ENCODE data around the gene PTRH2. TPM values are rescaled to one million over a fixed set of nuclear protein-coding genes. Genes with fewer than 3 reads are reported as not detected.

The PTRH2 gene
- total RNA-seq, 1 experiment from 2014 or later, result 40.8 TPM

DNA sequence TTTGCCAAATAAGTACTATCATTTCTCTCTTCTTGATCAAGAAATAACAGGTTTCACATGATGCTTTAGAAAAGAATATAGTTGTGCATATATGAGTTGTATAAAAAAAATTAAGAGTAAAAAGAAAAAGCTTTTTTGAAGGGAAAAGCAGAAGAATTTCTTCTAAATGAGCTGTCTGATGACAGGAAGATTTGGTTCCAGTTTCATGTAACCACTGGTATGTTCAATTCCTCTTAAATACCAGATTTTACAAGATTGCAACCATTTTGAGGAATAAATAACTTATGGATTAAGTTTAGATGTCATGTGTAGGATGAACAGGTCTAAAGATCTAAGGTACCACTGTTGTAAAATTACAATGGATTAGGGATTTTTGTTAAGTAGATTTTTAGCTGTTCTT, 45.2 kb upstream of the PTRH2 start:
- H2BK120ac ChIP-seq (ENCODE audit: low read depth, low read length, poor library complexity, severe bottlenecking), result no peak overlapping the region
- no peak overlapping the region for H3K27ac ChIP-seq (ENCODE audit: insufficient read length, low read depth, low read length)
- H2AFZ ChIP-seq (ENCODE audit: low read length), result no peak overlapping the region
- H3K27me3 ChIP-seq (ENCODE audit: insufficient read depth, low read length), result no peaks in the 10 kb centered on the region
- H4K5ac ChIP-seq (ENCODE audit: insufficient read length, low read depth, low read length), result no peak overlapping the region
- no peak overlapping the region for H4K91ac ChIP-seq (ENCODE audit: insufficient read length, low read depth, low read length)
- H3K79me2 ChIP-seq (ENCODE audit: insufficient read depth, low read length), result no peaks in the 10 kb centered on the region
- no peak overlapping the region for H3K56ac ChIP-seq (ENCODE audit: insufficient read length, low read depth, low read length)
- DNase-seq, result no peak
- no peaks in the 10 kb centered on the region for H3K9me3 Mint-ChIP-seq
- no peak overlapping the region for H3K14ac ChIP-seq (ENCODE audit: insufficient read depth, low read length)
- H3K4ac ChIP-seq (ENCODE audit: low read depth, low read length), result no peak overlapping the region
- no peak overlapping the region for H3K23ac ChIP-seq (ENCODE audit: insufficient read length, low read depth, low read length)
- no peaks in the 10 kb centered on the region for H4K20me1 ChIP-seq (ENCODE audit: control insufficient read depth, insufficient read depth, insufficient read length)
- no peak overlapping the region for H3T11ph ChIP-seq (ENCODE audit: low read length)
- no peak overlapping the region for H3K27ac Mint-ChIP-seq
- H3K27me3 Mint-ChIP-seq (ENCODE audit: low read depth), result no peaks in the 10 kb centered on the region
- no peak overlapping the region for H3K9ac ChIP-seq (ENCODE audit: extremely low read depth, insufficient read length, low read length)
- H3K9me3 ChIP-seq (ENCODE audit: control insufficient read depth, low read depth, low read length), result no peaks in the 10 kb centered on the region
- no peak overlapping the region for H2BK5ac ChIP-seq (ENCODE audit: insufficient read length, low read length)
- no peak overlapping the region for H4K8ac ChIP-seq (replicated peaks; ENCODE audit: insufficient read length, low read depth, low read length)
- H3K18ac ChIP-seq (ENCODE audit: insufficient read length, low read depth, low read length), result no peak overlapping the region
- H3K36me3 Mint-ChIP-seq (ENCODE audit: insufficient read depth in 1 of 3, low read depth in 3 of 3), result peaks cover 0 to 4% (median 3%) of the 10 kb centered on the region in 3 experiments; a peak in 2 of 7 replicates
- no peak overlapping the region for H3K4me3 Mint-ChIP-seq
- H2BK12ac ChIP-seq (ENCODE audit: insufficient read length, low read depth, low read length), result no peak overlapping the region
- H3K4me1 ChIP-seq (ENCODE audit: insufficient read depth, low read length), result no peaks in the 10 kb centered on the region; the same call in 1 of the 2 replicates
- no peak overlapping the region for H3K4me2 ChIP-seq (ENCODE audit: insufficient read depth, insufficient read length, low read length)
- no peak overlapping the region for H2BK20ac ChIP-seq (ENCODE audit: low read depth, low read length, poor library complexity, severe bottlenecking)
- no peak overlapping the region for H2AK5ac ChIP-seq (ENCODE audit: insufficient read length, low read length)
- TF ChIP-seq, protein P1, sequence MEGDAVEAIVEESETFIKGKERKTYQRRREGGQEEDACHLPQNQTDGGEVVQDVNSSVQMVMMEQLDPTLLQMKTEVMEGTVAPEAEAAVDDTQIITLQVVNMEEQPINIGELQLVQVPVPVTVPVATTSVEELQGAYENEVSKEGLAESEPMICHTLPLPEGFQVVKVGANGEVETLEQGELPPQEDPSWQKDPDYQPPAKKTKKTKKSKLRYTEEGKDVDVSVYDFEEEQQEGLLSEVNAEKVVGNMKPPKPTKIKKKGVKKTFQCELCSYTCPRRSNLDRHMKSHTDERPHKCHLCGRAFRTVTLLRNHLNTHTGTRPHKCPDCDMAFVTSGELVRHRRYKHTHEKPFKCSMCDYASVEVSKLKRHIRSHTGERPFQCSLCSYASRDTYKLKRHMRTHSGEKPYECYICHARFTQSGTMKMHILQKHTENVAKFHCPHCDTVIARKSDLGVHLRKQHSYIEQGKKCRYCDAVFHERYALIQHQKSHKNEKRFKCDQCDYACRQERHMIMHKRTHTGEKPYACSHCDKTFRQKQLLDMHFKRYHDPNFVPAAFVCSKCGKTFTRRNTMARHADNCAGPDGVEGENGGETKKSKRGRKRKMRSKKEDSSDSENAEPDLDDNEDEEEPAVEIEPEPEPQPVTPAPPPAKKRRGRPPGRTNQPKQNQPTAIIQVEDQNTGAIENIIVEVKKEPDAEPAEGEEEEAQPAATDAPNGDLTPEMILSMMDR (conservative IDR thresholded peaks at IDR 0.05), result no peak
- no peak overlapping the region for H2BK15ac ChIP-seq (ENCODE audit: low read depth, low read length)
- H3K4me1 Mint-ChIP-seq, result peaks cover 6 to 14% of the 10 kb centered on the region in 2 experiments; a peak in 2 of 4 replicates
- H3K79me1 ChIP-seq (ENCODE audit: insufficient read depth, low read depth, low read length, poor library complexity, severe bottlenecking), result no peaks in the 10 kb centered on the region
- no peaks in the 10 kb centered on the region for H3K23me2 ChIP-seq (ENCODE audit: insufficient read length, low read depth, low read length, poor library complexity, severe bottlenecking)
